Endometrial microvascular endothelial cells (primary cell): ENCODE results near the gene TSPAN11. TPM values are rescaled to one million over a fixed set of nuclear protein-coding genes. Genes with fewer than 3 reads are reported as not detected.

ENCODE experiments used
- in situ Hi-C: cut with HindIII; loops from 2 replicates; pipeline ENCODE4 v1.10.0; 2017; ENCODE audit warnings: low sequenced_read_pairs, low pct_unique_long_range_greater_than_20kb; ENCODE audit errors: inconsistent ontology term
- total RNA-seq: library from RNA; depleted of rRNA; stranded (reverse); fragments of >200 nt; gene quantifications from one replicate; pipeline ENCODE4 v1.2.3, GENCODE V29; 2015; ENCODE audit errors: inconsistent ontology term

Gene TSPAN11
- total RNA-seq, 1 donor from 2014 or later, result 1.5 TPM

DNA sequence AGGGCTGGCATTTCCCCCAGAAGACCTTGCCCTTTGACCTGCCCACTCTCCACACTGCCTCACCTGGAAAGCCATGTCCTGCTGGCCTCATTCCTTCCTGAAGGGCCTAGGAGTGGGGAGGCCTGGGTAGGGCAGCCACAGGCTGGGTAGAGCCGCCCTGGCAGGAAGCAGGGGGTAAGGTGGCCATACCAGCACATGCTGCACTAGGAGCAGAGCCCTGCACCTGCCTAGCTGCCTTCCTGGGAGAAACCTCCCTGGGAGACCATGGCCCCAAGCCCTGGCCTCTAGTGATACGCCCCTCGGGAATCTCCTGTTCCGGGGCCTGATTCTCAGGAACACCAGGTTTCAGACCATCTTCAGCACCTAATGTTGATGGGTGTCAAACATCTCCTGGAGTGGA is 65.8 kb downstream of the TSPAN11 start:
- in situ Hi-C loops, result no loop called here

DNA sequence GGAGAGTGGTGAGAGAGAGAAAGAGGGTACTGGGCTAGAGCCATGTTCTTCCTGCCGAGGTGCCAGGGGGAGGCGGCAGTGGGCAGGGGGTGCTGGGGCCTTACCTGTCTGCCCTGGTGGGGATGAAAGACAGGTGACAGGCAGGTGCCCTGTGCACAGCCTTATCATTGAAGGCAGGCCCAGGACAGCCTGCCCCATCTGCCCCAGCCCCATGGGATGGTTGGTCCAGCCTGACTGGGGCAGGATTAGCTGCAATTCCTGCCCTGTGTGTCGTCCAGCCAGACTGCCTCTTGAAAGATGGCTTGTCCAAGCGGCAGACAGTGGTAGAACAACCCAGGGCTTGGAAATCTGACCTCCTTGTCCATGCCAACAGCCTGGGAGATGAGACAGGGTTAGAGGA is 67.2 kb downstream of the TSPAN11 start:
- in situ Hi-C loops, result no loop called here

DNA sequence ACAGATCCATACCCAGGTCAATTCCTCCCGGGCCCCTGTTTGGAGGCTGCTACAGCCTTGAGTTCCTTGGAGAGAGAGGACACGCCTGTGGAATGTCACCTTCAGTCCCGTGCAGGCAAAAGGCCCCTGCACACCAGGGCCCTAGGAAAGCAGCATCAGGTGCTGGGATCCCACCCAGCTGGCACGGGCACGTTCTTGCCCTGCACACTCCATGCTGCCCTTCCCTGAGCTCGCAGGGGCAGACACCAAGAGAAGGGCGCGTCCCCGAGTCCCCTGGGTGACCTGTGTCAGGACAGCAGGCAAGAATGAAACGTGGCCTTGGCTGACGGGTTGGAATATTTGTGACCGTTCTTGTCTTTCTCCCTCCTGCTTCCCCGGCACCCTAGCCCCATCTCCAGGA is 67.7 kb downstream of the TSPAN11 start:
- in situ Hi-C loops, result no loop called here

DNA sequence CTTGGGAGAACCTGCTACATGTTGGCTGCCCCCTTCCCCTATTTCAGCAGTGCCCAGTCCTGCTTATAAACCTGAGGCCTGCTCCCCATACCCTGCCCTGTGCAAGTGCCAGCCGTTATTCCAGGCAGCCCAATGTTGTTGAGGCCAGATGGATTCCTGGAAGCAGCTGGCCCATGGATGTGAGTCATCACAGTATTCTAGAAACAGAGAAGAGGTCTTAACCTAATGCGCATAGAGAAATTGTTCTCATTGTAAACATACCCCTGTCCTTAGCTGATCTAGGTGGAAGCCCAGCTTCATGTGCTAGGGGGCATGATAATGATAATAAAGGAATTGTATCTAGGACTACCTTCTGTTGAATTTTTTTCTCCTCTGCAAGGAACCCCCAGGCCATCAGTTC is 69.7 kb downstream of the TSPAN11 start:
- in situ Hi-C loops, result no loop called here

DNA sequence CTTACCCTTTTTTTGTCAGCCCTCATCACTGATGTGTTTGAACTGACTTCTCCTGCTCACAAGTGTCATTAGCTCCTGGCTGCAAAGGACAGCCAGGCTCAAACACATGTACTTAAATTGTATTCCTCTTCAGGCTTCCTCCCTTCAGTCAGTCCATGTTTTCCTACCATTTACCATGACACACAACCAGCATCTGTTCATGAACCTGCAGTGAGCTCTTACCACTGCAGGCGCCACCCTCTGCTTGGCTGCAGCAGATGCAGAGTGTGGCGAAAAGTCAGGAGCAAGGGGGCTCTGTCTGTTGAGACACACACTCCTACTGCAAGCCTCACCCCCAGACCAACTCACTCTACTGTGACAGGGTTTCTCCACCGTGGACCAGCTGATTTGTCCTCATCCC is 70.2 kb downstream of the TSPAN11 start:
- in situ Hi-C loops, result no loop called here

DNA sequence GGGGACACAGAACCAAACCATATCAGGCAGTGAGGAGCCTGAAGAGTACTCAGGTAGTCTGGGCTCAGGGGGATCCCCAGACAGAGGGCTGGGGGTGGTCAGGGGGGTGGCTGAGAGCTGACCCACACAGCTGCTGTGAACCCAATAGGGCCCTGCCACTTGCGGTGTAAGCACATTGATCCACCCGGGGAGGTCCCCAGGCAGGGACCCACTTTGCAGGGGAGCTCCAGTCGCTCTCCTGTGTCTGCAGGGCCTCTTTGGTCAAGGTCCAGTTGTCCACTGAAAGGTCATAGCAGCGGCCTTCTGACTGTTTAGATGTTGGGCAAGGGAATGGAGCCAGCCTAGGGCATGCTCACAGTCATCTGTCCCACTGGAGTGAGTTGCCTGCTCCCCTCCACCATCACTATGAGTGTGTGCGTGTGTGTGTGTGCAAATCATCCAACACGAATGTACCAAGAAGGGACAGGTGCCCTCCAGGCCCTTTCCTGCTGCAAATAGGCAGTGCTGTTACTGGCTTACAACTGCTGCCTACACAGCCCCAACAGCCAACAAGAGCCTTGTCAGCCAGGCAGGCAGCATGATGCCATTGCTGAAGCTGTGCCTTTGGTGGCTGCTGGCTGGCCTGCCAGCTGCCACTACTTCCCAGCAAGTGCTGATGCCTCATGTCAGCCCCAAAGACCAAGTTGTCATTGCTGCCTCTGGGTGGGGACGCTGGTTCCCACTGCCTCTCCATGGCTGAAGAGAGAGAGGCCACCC is 71.3 kb downstream of the TSPAN11 start:
- in situ Hi-C loops, result no loop called here

DNA sequence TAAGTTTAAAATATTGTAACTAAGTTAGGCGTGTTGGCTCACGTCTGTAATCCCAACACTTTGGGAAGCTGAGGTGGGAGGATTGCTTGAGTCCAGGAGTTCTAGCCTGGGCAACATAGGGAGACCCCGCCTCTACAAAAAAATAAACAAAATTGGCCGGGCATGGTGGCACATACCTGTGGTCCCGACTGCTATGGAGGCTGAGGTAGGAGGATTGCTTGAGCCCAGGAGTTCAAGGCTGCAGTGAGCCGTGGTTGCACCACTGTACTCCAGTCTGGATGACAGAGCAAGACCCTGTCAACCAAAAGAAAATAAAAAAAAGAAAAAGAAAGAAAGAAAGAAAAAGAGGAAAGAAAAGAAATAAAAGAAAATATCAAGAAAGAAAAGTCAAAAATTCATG is 72.5 kb downstream of the TSPAN11 start:
- in situ Hi-C loops, result no loop called here

DNA sequence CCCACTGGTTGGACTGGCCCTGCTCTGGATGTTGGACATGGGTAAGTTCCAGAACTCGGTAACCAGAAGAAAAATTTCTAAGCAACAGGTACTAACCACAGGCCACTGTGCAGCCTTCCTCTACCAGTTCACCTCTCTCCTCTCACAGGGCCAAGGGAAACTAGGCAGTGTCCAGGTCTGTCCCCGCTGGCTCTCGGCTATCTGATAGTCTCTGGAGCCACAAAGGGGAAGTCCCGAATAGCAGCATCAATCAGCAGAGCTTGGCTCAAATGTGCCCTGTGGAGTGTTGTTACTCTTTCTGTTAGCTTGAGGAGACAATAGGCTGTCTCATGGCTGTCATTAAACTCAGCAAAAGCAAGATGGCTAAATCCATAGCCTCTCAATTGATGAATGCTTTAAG is 73.2 kb downstream of the TSPAN11 start:
- in situ Hi-C loops, result no loop called here

DNA sequence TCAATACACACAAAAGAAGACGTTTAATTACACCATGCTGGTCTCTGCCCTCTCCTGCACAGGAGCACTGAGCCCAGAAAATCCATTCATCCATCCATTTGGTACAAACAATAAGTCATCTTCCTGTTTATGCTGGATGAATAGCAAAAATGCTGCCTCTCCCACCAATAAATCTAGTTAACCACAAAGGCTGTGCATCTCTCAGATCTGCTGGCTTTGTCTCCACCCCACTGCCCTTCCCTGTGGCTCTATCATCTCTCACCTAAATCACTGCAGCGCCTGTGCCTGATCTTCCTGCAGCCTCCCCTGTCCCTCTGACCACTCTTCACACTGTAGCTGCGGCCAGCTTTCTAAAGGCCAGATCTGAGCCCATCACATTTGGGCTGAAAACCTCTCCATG is 74.2 kb downstream of the TSPAN11 start:
- in situ Hi-C loops, result no loop called here

DNA sequence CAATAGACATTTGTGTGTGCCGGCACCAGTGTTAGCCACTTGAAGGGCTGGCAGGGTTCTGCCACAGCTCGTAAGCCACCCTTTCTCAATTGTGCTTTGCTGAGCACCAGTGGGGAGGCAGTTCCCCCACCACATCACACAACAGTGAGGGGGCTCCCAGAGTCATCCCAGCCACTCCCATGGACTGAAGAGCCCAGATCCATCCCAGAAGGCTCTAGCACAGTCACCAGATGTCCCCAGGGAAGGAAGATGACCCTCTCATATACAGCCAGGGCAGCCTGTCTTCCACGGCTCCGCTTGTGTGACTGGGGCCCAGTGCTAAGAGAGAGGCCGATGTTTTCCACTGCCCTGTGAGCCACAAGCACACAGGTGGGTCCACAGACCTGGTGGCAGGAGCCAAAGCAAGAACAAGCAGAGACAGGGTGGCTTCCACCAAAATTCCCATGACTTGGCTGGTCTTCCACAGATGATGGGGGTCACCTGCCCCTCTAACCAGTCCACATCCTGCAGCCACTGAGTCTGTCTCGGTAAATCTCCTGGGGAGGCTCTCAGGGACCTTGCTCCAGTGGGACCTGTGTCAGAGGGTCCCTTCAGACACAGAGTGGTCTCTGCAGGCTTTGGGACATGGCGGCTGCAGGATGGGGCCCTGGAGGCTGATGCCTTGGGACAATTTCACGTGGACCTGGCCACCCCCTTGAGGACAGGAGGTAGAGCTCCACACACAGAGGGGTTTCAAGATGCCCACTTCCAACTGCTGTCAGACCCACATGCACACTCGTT is 75.2 kb downstream of the TSPAN11 start:
- in situ Hi-C loops, result no loop called here

DNA sequence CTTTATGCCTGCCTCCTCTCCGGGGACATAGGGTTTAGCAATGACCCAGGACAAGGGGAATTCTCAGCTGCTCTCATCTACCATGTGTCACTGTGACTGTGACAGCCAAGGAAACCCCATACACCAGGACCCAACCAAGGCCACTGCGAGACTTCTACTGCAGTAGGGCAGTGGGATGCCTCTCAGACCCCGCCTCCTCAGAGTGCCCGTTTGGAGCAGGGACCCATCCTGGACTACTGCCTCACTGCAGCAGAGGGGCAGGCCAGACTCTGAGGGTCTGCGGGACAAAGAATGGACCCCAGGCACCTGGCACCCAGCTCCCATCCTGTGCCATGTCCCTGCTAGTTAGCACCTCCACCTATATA is 75.8 kb downstream of the TSPAN11 start:
- in situ Hi-C loops, result no loop called here

DNA sequence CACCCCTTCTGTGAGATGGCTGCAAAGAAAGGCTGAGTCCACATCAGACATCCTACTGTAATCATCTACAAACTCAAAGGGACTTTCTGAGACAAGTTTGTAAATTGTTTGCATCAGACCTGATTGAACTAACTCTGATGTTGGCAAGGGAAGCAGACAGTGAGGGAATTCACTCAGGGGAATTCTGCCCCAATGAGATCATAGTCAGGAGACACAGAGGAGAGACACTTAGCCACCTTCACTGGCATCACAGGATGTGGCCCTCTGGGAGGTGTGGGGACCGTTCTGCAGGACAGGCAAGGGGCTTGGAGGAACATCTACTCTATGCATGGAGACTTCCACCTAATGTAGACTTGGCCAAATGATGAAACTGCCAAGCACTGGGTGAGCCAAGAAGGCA is 76.5 kb downstream of the TSPAN11 start:
- in situ Hi-C loops, result no loop called here

DNA sequence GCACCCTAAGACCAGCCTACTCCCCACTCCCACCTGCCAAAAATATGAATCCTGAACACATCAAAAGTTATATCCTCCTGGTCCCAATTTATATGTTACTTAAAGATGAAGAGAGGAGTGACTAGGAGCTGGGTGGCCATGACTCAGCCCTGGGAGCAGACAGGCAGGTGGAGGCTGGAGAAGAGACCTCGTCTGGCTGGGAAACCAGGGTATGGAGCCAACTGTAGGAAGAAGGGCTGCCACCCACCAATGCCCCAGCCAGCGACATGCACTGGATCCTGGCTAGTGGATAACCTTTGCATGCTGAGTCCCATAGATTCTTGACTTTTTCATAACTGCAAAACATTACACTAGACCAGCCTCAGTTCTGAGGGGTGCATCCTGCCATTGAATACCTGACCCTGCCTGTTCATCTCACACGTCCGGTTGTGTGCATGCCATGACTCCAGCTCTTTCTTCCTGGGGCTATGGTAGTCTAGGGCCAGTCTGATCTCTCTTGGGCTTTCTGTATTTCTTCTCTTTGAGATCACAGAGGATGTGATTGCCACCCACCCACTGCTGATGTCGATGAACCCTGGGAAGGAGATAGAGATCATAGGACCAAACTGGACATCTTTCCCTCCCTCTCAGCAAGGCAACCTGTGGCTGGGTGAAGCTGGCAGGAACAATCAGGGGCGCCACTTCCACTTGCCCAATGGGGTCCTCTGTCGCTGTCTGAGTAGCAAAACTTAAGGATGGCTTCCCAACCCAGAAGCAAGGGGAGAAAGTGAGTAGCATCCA is 77.5 kb downstream of the TSPAN11 start:
- in situ Hi-C loops, result no loop called here

DNA sequence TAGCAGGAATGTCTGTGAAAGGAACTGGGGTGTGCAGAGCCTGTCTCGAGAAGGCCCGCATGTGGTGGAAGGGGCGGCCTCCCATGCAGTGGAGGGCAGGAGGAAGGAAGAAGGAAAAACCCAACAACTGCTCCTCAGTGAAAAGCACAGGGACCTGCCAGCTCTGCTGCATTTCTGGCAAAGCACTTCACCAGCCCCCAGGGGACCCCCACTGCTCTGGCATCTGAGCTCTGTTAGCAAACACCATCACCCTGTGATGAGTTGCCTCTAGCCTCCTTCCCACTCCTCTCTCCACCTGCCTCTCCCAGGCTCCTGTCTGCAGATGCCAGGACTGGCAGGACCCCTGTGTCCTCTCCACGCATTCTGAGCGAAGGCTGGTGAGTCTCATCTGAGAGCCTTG is 78.1 kb downstream of the TSPAN11 start:
- in situ Hi-C loops, result no loop called here

DNA sequence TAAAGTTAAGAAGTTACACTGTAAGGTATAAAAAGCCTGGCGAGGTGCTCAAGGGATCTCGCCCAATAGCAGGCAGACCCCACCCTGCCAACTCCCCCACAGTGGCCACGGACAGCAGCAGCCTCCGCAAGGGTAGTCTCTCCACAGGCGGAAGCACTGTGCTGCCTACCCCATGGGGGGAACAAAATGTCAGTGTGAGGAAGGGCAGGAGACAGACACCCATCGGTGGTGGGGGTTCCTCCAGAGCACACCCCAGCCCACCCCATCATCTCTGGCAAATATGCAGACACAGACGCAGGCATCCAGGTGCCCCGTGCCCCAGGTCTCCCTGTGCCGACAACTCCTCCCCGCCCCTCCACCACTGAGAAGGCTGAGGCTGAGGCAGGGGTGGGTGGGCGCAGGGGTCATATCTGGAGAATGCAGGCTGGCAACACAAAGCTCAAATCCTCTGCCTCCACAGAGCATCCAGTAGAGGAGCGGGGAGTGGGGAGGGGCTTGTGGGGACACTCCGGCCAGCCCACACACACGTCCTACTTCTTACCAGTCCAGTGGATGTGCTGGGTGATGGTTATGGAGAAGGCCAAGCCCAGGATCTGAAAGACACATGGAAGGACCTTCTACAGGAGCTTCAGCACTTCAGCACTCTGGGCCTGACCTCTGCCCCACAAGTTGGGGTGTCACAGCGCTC is 78.9 kb downstream of the TSPAN11 start:
- in situ Hi-C loops, result no loop called here

DNA sequence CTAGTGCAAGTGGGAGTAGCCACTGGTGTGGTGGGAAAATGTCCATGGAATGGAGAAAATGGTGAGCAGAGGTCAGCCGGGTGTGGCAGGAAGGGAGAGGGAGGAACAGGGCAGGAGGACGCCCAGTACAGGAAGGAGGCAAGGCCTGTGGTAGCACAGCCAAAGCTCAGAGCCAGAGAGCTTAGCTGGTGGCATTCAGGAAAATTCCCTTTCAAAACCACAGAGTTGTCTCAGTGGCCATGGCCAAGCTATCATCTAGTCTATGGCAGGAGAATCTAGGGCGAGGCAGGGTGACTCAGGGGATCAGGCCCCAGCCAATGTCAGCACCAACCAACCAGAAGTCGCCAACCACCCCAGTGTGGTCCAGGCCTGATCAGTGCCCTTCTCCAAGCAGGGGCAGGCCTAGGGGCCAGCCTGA is 79.4 kb downstream of the TSPAN11 start:
- in situ Hi-C loops, result no loop called here

DNA sequence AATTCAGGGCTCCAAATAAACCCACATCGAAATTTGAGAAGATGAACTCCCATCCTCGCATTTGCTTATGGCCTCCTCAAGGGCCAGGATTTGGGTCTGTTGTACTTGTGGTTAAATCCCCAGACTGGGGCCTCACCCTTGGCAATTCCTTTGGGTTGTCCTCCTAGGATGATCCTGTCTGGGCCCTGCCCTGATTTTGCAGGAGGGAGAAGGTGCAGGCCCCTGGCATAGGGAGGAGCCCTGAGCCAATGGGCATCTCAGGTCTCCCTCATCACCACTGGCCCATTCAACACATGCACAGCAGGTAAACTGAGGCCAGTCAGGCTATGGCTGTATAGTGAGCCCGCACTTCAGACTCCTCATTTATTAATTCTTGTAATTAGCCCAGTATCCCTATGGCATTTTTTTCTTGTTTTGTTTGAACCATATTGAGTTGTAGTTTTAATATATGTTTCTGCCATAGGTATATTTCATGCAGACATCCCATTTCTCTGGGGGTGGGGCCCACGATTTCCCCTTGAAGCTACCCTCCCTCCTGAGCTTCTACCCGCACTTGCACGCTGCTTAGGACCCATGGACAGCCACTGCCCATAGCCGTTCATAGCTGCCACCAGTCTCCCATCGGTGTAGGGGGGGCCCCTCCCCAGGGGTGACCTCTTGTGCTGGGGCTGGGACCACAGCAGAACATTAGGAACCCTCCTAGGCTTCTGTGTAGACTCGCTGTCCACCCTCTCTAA is 80.0 kb downstream of the TSPAN11 start:
- in situ Hi-C loops, result no loop called here

DNA sequence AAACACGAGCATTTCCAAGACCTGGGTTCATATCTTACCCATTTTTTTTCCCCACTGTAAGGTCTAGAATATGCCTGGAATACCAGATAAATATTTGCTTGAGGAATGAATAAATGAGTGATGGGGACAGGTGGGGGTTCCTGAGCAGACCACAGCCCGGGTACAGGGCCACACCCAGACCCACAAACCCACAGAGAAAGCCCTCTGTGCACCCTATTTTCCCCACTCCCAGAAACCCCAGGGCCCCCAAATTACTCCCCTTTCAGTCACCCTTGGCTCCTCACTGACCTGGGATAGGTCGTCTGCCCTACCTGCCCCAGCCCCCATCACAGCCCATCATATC is 80.6 kb downstream of the TSPAN11 start:
- in situ Hi-C loops, result no loop called here
